HepG2 (cell line): ENCODE results near the gene ZBED6. TPM values are rescaled to one million over a fixed set of nuclear protein-coding genes. Genes with fewer than 3 reads are reported as not detected.
A peak's percentile ranks its signal among the peaks of the same experiment; 100 is the strongest.

Experiments
- ELF1 ChIP-seq: sonication (generic); formaldehyde crosslinking; IDR thresholded peaks from 2 replicates; pipeline ENCODE4 v1.4.0; 2020; ENCODE audit warnings: missing genetic modification reagents
- HNRNPH1 ChIP-seq: fragments of 200-400 bp; formaldehyde crosslinking; optimal IDR thresholded peaks from 2 replicates; pipeline ENCODE3; 2017; ENCODE audit warnings: mild to moderate bottlenecking, low read depth, low read length
- MAX ChIP-seq: IDR thresholded peaks from 2 replicates; pipeline ENCODE4 v1.6.1; 2012; ENCODE audit warnings: inconsistent platforms
- RBM22 ChIP-seq: fragments of 200-400 bp; formaldehyde crosslinking; optimal IDR thresholded peaks from 2 replicates; pipeline ENCODE3; 2017; ENCODE audit warnings: mild to moderate bottlenecking, low read length, moderate library complexity
- SOX13 ChIP-seq, 3 experiments: fragments of 450-650 bp in 1 of 3; sonication (generic) in 1 of 3; formaldehyde crosslinking in 1 of 3; IDR thresholded peaks in 2 of 3; conservative IDR thresholded peaks in 1 of 3; 2 replicates each; pipeline versions ENCODE4 v1.5.0 to v1.6.1; 2016 to 2020; ENCODE audit warnings: antibody characterized with exemption in 1 of 3, mild to moderate bottlenecking in 1 of 3, missing compliant biosample characterization in 1 of 3, missing genetic modification reagents in 1 of 3, moderate library complexity in 1 of 3
- TRIM22 ChIP-seq: fragments of 450-650 bp; IDR thresholded peaks from 2 replicates; pipeline ENCODE4 v1.6.1; 2017
- USF2 ChIP-seq, 2 experiments: sonication (generic) in 1 of 2; formaldehyde crosslinking in 1 of 2; IDR thresholded peaks; 2 replicates each; pipeline versions ENCODE4 v1.5.1 to v1.6.1; 2011 to 2020; ENCODE audit warnings: borderline replicate concordance in 1 of 2, low read depth in 1 of 2, low read length in 1 of 2, mild to moderate bottlenecking in 1 of 2, missing genetic modification reagents in 1 of 2, moderate library complexity in 1 of 2
- ZC3H4 ChIP-seq: sonication (generic); formaldehyde crosslinking; IDR thresholded peaks from 2 replicates; pipeline ENCODE4 v1.4.0; 2020; ENCODE audit warnings: missing genetic modification reagents, borderline replicate concordance
- ZNF10 ChIP-seq: sonication (generic); formaldehyde crosslinking; IDR thresholded peaks from 2 replicates; pipeline ENCODE4 v1.4.0; 2020; ENCODE audit warnings: mild to moderate bottlenecking, low read depth, missing genetic modification reagents, borderline replicate concordance
- ZNF605 ChIP-seq: sonication (generic); formaldehyde crosslinking; IDR thresholded peaks from 2 replicates; pipeline ENCODE4 v1.8.0; 2022; ENCODE audit warnings: mild to moderate bottlenecking, missing genetic modification reagents
- ZSCAN5A ChIP-seq: sonication (generic); formaldehyde crosslinking; IDR thresholded peaks from 2 replicates; pipeline ENCODE4 v1.8.0; 2022; ENCODE audit warnings: mild to moderate bottlenecking, missing genetic modification reagents, borderline replicate concordance
- polyA plus RNA-seq, 8 experiments: library from polyadenylated mRNA; depleted of rRNA in 3 of 8; stranded (reverse) in 7 of 8; unstranded in 1 of 8; fragments of >200 nt; fragmentation: Illumina TruSeq in 4 of 8; extraction: Trizol in 4 of 8; gene quantifications; 2 replicates each; pipeline versions ENCODE4 v1.2.1 to v1.2.3, GENCODE V29; 2011 to 2016; ENCODE audit warnings: low read depth in 4 of 8, missing spikeins in 1 of 8, mixed read lengths in 1 of 8; ENCODE audit not compliant: insufficient read depth in 1 of 8
- total RNA-seq, 5 experiments: library from RNA; depleted of rRNA; stranded (reverse); fragments of >200 nt; fragmentation: Illumina TruSeq; extraction: Trizol; gene quantifications; 2 replicates each; pipeline ENCODE4 v1.2.3, GENCODE V29; 2016; ENCODE audit warnings: low read depth in 1 of 5

The ZBED6 gene
- total and polyA plus RNA-seq, 2 of the 13 experiments (the other 11 are each of a cell fraction or from before 2014, with no cell fraction given), result 9.3 to 12.5 TPM

GRCh38 chr1:203795441-203796235 lies at the start of gene ZBED6, which contains the start of gene ZC3H11A (continued):
- TF ChIP-seq TRIM22, result no peak
- peak; percentile 96 for TF ChIP-seq USF2 (IDR thresholded peaks at IDR 0.05; ENCODE audit: low read depth, low read length)
- peak; percentile 97; the same call in 1 of the 2 replicates for TF ChIP-seq USF2 (CRISPR knock-in tag; IDR thresholded peaks at IDR 0.05; ENCODE audit: borderline replicate concordance)
- TF ChIP-seq ZC3H4, result no peak
- TF ChIP-seq ELF1 (CRISPR knock-in tag), result peak; percentile 71
- no peak for TF ChIP-seq ZNF10 (CRISPR knock-in tag)
- no peak for TF ChIP-seq HNRNPH1
- TF ChIP-seq RBM22, result no peak
- no peak for TF ChIP-seq ZSCAN5A (CRISPR knock-in tag)
- no peak; the same call in 1 of the 2 replicates for TF ChIP-seq ZNF605 (CRISPR knock-in tag)
- peak; percentile 82 for TF ChIP-seq MAX
- no peak for TF ChIP-seq SOX13 (IDR thresholded peaks at IDR 0.05)
- TF ChIP-seq SOX13 (CRISPR knock-in tag; conservative IDR thresholded peaks at IDR 0.05 in 1 of 2, IDR thresholded peaks at IDR 0.05 in 1 of 2), result peak in 1 of 2 experiments; percentile 56; a peak in 2 of 4 replicates
